ENCODE measurements around the gene IGFBPL1. TPM values are rescaled to one million over a fixed set of nuclear protein-coding genes. Genes with fewer than 3 reads are reported as not detected.

IGFBPL1 gene
- total and polyA plus RNA-seq, 2 of the 8 experiments (the other 6 are each of a cell fraction or from before 2014, with no cell fraction given) = 31.3 to 33.8 TPM

GRCh38 chr9:38413283-38413682 is 11.0 kb downstream of the IGFBPL1 start (continued):
- TF ChIP-seq EP300 (IDR thresholded peaks at IDR 0.05; ENCODE audit: borderline replicate concordance in 1 of 2, low read depth in 2 of 2, low read length in 2 of 2) (no peak), SP4 (IDR thresholded peaks at IDR 0.05; ENCODE audit: low read length) (no peak), YY1 (IDR thresholded peaks at IDR 0.05; ENCODE audit: low read depth, low read length) (no peak), RNF2 (IDR thresholded peaks at IDR 0.05; ENCODE audit: borderline replicate concordance, low read depth, low read length, missing control alignments, poor library complexity, severe bottlenecking) (no peak)

Measured in H1 (cell line).